ENCODE results near the gene HOMER2. TPM values are rescaled to one million over a fixed set of nuclear protein-coding genes. Genes with fewer than 3 reads are reported as not detected.

Gene HOMER2
- total and polyA plus RNA-seq, 9 of the 15 experiments (the other 6 are each of a cell fraction or from before 2014, with no cell fraction given): 0.13 to 0.47 (median 0.29) TPM; not detected in 1

DNA sequence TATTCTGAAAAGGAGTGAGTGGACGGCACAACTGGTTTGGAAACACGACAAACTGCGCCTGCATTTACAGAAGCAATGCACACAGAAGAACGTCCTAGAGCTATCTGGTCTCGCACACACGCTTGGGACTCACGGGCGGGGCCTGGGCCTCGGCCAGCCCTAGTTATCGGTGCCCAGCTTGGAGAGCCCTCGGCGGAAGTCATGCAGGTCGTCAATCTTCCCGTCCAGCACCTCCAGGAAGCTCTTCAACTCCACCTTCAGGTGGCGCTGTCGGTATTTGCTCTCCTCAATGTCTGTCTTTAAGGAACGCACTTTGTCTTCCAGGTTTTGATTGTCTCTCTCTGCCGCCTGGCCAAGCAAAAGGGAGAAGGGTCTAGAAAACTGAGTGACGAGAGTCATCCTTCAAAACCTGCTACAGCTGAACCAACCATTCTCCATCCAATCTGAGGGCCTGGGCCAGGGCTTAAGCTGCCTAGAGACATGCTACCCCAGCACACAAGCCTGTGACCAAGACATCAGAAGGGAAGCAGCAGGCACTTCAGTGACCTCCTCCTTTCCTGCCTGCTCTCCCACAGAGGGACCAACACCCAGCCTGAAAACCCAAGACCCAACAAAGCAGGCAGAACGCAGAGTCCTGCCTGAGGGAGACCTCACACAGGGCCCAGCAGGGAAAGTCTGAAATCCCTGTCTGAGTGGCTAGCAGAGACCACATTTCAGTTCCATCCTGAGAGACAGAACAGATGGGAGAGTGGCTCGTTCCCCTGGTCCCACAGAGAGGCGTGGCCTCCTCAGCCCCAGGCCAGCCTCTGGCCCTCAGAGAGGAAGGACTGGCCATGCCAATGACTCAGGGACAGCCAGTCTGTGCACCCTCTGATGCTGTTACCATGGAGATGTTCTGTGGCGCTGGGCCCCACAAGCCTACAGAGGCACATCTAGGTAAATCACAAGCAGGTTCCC, 102.7 kb downstream of the HOMER2 start (continued):
- TF ChIP-seq SRF (CRISPR knock-in tag; IDR thresholded peaks at IDR 0.05) (peak in 1 of 2 experiments; percentile 67; a peak in 1 of 4 replicates), ZNF133 (CRISPR knock-in tag; IDR thresholded peaks at IDR 0.05) (no peak), TEAD1 (CRISPR knock-in tag; IDR thresholded peaks at IDR 0.05) (peak in 1 of 2 experiments; percentile 92; a peak in 2 of 4 replicates), UBTF (IDR thresholded peaks at IDR 0.05; ENCODE audit: borderline replicate concordance in 1 of 2, low read depth in 2 of 2, low read length in 2 of 2) (peak in 1 of 2 experiments; percentile 95; a peak in 2 of 4 replicates), HOXB6 (CRISPR knock-in tag; IDR thresholded peaks at IDR 0.05; ENCODE audit: borderline replicate concordance) (no peak), RB1 (IDR thresholded peaks at IDR 0.05; ENCODE audit: low read depth) (no peak; the same call in 1 of the 2 replicates), CUX1 (CRISPR knock-in tag; IDR thresholded peaks at IDR 0.05) (no peak), POLR2AphosphoS2 (IDR thresholded peaks at IDR 0.05; ENCODE audit: low read length) (no peak), GABPB1 (CRISPR knock-in tag; IDR thresholded peaks at IDR 0.05) (peak; percentile 89), ZNF253 (CRISPR knock-in tag; conservative IDR thresholded peaks at IDR 0.05) (no peak), COPS2 (conservative IDR thresholded peaks at IDR 0.05) (no peak), CBFB (CRISPR knock-in tag; IDR thresholded peaks at IDR 0.05) (no peak)
- TF ChIP-seq, protein P1, sequence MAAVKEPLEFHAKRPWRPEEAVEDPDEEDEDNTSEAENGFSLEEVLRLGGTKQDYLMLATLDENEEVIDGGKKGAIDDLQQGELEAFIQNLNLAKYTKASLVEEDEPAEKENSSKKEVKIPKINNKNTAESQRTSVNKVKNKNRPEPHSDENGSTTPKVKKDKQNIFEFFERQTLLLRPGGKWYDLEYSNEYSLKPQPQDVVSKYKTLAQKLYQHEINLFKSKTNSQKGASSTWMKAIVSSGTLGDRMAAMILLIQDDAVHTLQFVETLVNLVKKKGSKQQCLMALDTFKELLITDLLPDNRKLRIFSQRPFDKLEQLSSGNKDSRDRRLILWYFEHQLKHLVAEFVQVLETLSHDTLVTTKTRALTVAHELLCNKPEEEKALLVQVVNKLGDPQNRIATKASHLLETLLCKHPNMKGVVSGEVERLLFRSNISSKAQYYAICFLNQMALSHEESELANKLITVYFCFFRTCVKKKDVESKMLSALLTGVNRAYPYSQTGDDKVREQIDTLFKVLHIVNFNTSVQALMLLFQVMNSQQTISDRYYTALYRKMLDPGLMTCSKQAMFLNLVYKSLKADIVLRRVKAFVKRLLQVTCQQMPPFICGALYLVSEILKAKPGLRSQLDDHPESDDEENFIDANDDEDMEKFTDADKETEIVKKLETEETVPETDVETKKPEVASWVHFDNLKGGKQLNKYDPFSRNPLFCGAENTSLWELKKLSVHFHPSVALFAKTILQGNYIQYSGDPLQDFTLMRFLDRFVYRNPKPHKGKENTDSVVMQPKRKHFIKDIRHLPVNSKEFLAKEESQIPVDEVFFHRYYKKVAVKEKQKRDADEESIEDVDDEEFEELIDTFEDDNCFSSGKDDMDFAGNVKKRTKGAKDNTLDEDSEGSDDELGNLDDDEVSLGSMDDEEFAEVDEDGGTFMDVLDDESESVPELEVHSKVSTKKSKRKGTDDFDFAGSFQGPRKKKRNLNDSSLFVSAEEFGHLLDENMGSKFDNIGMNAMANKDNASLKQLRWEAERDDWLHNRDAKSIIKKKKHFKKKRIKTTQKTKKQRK (IDR thresholded peaks at IDR 0.05; ENCODE audit: borderline replicate concordance, low read depth, low read length): no peak
- TF ChIP-seq, protein P2, sequence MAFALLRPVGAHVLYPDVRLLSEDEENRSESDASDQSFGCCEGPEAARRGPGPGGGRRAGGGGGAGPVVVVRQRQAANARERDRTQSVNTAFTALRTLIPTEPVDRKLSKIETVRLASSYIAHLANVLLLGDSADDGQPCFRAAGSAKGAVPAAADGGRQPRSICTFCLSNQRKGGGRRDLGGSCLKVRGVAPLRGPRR (CRISPR knock-in tag; IDR thresholded peaks at IDR 0.05): no peak

All from K562 (cell line).